Spinal cord (tissue), 10 donors: Measurements from ENCODE around the gene RAF1. TPM values are rescaled to one million over a fixed set of nuclear protein-coding genes. Genes with fewer than 3 reads are reported as not detected.
A peak's percentile ranks its signal among the peaks of the same experiment; 100 is the strongest.

ENCODE experiments used
- DNase-seq, 6 donors: peaks; one replicate each; pipeline versions ENCODE4 v3.0.0 to v3.0.0-alpha.2; 2013 to 2015; ENCODE audit warnings: low spot score in 6 of 6, low read depth in 4 of 6
- H3K27ac ChIP-seq: one replicate; pipeline ENCODE4 v1.5.1; 2013; ENCODE audit warnings: low read depth, low read length, control low read depth
- H3K27me3 ChIP-seq: one replicate; pipeline ENCODE4 v1.6.1; 2013; ENCODE audit warnings: low read length; ENCODE audit not compliant: control insufficient read depth, insufficient read depth
- H3K36me3 ChIP-seq: one replicate; pipeline ENCODE4 v1.6.1; 2013; ENCODE audit warnings: low read length; ENCODE audit not compliant: control insufficient read depth, insufficient read depth
- H3K4me1 ChIP-seq: one replicate; pipeline ENCODE4 v1.6.1; 2013; ENCODE audit warnings: low read length; ENCODE audit not compliant: control insufficient read depth, insufficient read depth
- H3K4me3 ChIP-seq: one replicate; pipeline ENCODE4 v1.5.1; 2013; ENCODE audit warnings: low read depth, low read length, control low read depth
- H3K9me3 ChIP-seq: one replicate; pipeline ENCODE4 v1.6.1; 2013; ENCODE audit warnings: low read length; ENCODE audit not compliant: control insufficient read depth, insufficient read depth
- WGBS: methylation state at CpG from one replicate; pipeline ENCODE4 v1.1.5; 2013; ENCODE audit warnings: missing lambda C conversion rate; ENCODE audit not compliant: insufficient coverage; 5-methylcytosine and 5-hydroxymethylcytosine counted together
- long read RNA-seq, 4 donors: transcript quantifications; one replicate each; lab custom pipeline, GENCODE V29; 2026
- polyA plus RNA-seq, 2 donors: library from polyadenylated mRNA; unstranded; fragments of 120-200 nt; gene quantifications; one replicate each; pipeline ENCODE4 v1.2.1, GENCODE V29; 2013; ENCODE audit not compliant: insufficient read length in 2 of 2
- total RNA-seq, 2 donors: library from RNA; depleted of rRNA in 1 of 2; stranded (reverse); fragments of 120-200 nt in 1 of 2; fragments of >200 nt in 1 of 2; gene quantifications; one replicate each; pipeline versions ENCODE4 v1.2.3 to v1.2.4, GENCODE V29; 2013 to 2014
- donor health status: healthy.

RAF1 gene
- total RNA-seq (100 to 1,000 TPM; 113 to 129 TPM), polyA plus RNA-seq (100 to 1,000 TPM; 109 to 135 TPM)
- long read RNA-seq, donor 1, transcript RAF1-201 (17 exons, 3,300 nt), result major isoform, 7 of 36 reads
- long read RNA-seq, donor 1, partial matches to known transcripts, result 27 of 36 reads
- long read RNA-seq, donor 1, other reads (novel, unspliced or antisense), result 0 of 36 reads
- long read RNA-seq, donor 2, partial matches to known transcripts, result 6 of 9 reads
- long read RNA-seq, donor 2, other reads (novel, unspliced or antisense), result 0 of 9 reads
- long read RNA-seq, donor 3, partial matches to known transcripts, result 0 of 4 reads
- long read RNA-seq, donor 3, other reads (novel, unspliced or antisense), result 0 of 4 reads
- long read RNA-seq, donor 4, transcript RAF1-201 (17 exons, 3,300 nt), result major isoform, 6 of 29 reads
- long read RNA-seq, donor 4, partial matches to known transcripts, result 20 of 29 reads
- long read RNA-seq, donor 4, other reads (novel, unspliced or antisense), result 0 of 29 reads

GRCh38 chr3:12663936-12664908 is at the start of gene RAF1:
Gene RAF1 (minus strand): TSS chr3:12664117. CDS start chr3:12618721, 45,396 bp downstream.
- DNase-seq, result peak; percentile 92 to 99 (median 98)
- H3K36me3 ChIP-seq, result no peaks in the 10 kb centered on the region
- H3K4me1 ChIP-seq, result peaks cover 21% of the 10 kb centered on the region
- WGBS, result 0% methylated on average over 55 of the region's 62 CpGs
- peak within 1 kb of the TSS; percentile 98 for H3K27ac ChIP-seq
- H3K9me3 ChIP-seq, result no peaks in the 10 kb centered on the region
- no peaks in the 10 kb centered on the region for H3K27me3 ChIP-seq
- peak within 1 kb of the TSS; percentile 91 for H3K4me3 ChIP-seq

GRCh38 chr3:12710062-12710461 is 46.1 kb upstream of the RAF1 start:
- Histone ChIP-seq H3K27me3 (no peaks in the 10 kb centered on the region), H3K27ac (no peak overlapping the region), H3K9me3 (no peaks in the 10 kb centered on the region), H3K4me3 (no peak overlapping the region), H3K4me1 (peaks cover 2% of the 10 kb centered on the region), H3K36me3 (no peaks in the 10 kb centered on the region)
- DNase-seq, result no peak
- WGBS, result 79% methylated on average over 4 of the region's 4 CpGs

GRCh38 chr3:12709334-12709733 is 45.4 kb upstream of the RAF1 start:
- H3K4me1 ChIP-seq, result peaks cover 2% of the 10 kb centered on the region
- H3K27ac ChIP-seq, result no peak overlapping the region
- H3K9me3 ChIP-seq, result no peaks in the 10 kb centered on the region
- no peaks in the 10 kb centered on the region for H3K27me3 ChIP-seq
- 93% methylated on average over 3 of the region's 3 CpGs for WGBS
- H3K4me3 ChIP-seq, result no peak overlapping the region
- DNase-seq, result no peak
- no peaks in the 10 kb centered on the region for H3K36me3 ChIP-seq

GRCh38 chr3:12708584-12709192 is 44.8 kb upstream of the RAF1 start:
- peak in 2 of 6 donors; percentile 28 to 37 for DNase-seq
- 53% methylated on average over 4 of the region's 6 CpGs for WGBS
- no peaks in the 10 kb centered on the region for H3K36me3 ChIP-seq
- no peaks in the 10 kb centered on the region for H3K27me3 ChIP-seq
- H3K27ac ChIP-seq, result no peak overlapping the region
- H3K4me3 ChIP-seq, result no peak overlapping the region
- H3K9me3 ChIP-seq, result no peaks in the 10 kb centered on the region
- peaks cover 2% of the 10 kb centered on the region for H3K4me1 ChIP-seq

GRCh38 chr3:12707449-12707848 is 43.5 kb upstream of the RAF1 start:
- Histone ChIP-seq H3K27me3 (no peaks in the 10 kb centered on the region), H3K4me3 (no peak overlapping the region), H3K9me3 (no peaks in the 10 kb centered on the region), H3K27ac (no peak overlapping the region), H3K36me3 (no peaks in the 10 kb centered on the region), H3K4me1 (peaks cover 2% of the 10 kb centered on the region)
- no peak for DNase-seq
- 100% methylated on average over 1 of the region's 2 CpGs for WGBS

- Histone ChIP-seq H3K36me3 (no peaks in the 10 kb centered on the region), H3K27me3 (no peaks in the 10 kb centered on the region), H3K4me1 (peaks cover 2% of the 10 kb centered on the region), H3K27ac (no peak overlapping the region), H3K9me3 (no peaks in the 10 kb centered on the region), H3K4me3 (no peak overlapping the region)
- WGBS, result 83% methylated on average over 1 of the region's 2 CpGs
- DNase-seq, result peak in 2 of 6 donors; percentile 32 to 56
These were observed 42.8 kb upstream of the RAF1 start for GRCh38 chr3:12706504-12707253.

- Histone ChIP-seq H3K36me3 (no peaks in the 10 kb centered on the region), H3K27ac (no peak overlapping the region), H3K9me3 (no peaks in the 10 kb centered on the region), H3K4me1 (peaks cover 2% of the 10 kb centered on the region), H3K27me3 (no peaks in the 10 kb centered on the region), H3K4me3 (no peak overlapping the region)
- WGBS, result no CpG with 5 or more reads among the region's 1 CpG
- no peak for DNase-seq
These were observed 42.1 kb upstream of the RAF1 start for GRCh38 chr3:12705981-12706380.

GRCh38 chr3:12705374-12705926 is 41.5 kb upstream of the RAF1 start:
- no peak for DNase-seq
- WGBS, result 94% methylated on average over 5 of the region's 6 CpGs
- no peak overlapping the region for H3K27ac ChIP-seq
- no peak overlapping the region for H3K4me3 ChIP-seq
- no peaks in the 10 kb centered on the region for H3K36me3 ChIP-seq
- H3K9me3 ChIP-seq, result no peaks in the 10 kb centered on the region
- no peaks in the 10 kb centered on the region for H3K27me3 ChIP-seq
- H3K4me1 ChIP-seq, result peaks cover 2% of the 10 kb centered on the region
